ENCODE data around the gene GPS2.
A peak's percentile ranks its signal among the peaks of the same experiment; 100 is the strongest.

Gene GPS2

GRCh38 chr17:7315570-7316235, 543 bp upstream of the GPS2 start:
- no peak for DNase-seq (ENCODE audit: low read depth)
- peak overlapping the region; percentile 77 for H3K4me3 ChIP-seq (ENCODE audit: low read length)
- TF ChIP-seq CTCF (conservative IDR thresholded peaks at IDR 0.05; ENCODE audit: low read depth, low read length) = no peak

GRCh38 chr17:7313890-7314718, 1.1 kb downstream of the GPS2 start:
- peak overlapping the region; percentile 77 for H3K4me3 ChIP-seq (ENCODE audit: low read length)
- TF ChIP-seq CTCF (conservative IDR thresholded peaks at IDR 0.05; ENCODE audit: low read depth, low read length) = no peak
- DNase-seq (ENCODE audit: low read depth) = no peak

GRCh38 chr17:7313088-7313889, 1.9 kb downstream of the GPS2 start:
- no peak for DNase-seq (ENCODE audit: low read depth)
- TF ChIP-seq CTCF (conservative IDR thresholded peaks at IDR 0.05; ENCODE audit: low read depth, low read length) = peak; percentile 8
- no peak overlapping the region for H3K4me3 ChIP-seq (ENCODE audit: low read length)

GRCh38 chr17:7312432-7313087, 2.6 kb downstream of the GPS2 start:
- no peak for TF ChIP-seq CTCF (conservative IDR thresholded peaks at IDR 0.05; ENCODE audit: low read depth, low read length)
- no peak overlapping the region for H3K4me3 ChIP-seq (ENCODE audit: low read length)
- no peak for DNase-seq (ENCODE audit: low read depth)

GRCh38 chr17:7311110-7311705, 4.0 kb downstream of the GPS2 start:
- no peak for DNase-seq (ENCODE audit: low read depth)
- no peak overlapping the region for H3K4me3 ChIP-seq (ENCODE audit: low read length)
- no peak for TF ChIP-seq CTCF (conservative IDR thresholded peaks at IDR 0.05; ENCODE audit: low read depth, low read length)

- peak overlapping the region; percentile 2 for H3K4me3 ChIP-seq (ENCODE audit: low read length)
- DNase-seq (ENCODE audit: low read depth) = no peak
- no peak for TF ChIP-seq CTCF (conservative IDR thresholded peaks at IDR 0.05; ENCODE audit: low read depth, low read length)
These were observed 5.5 kb downstream of the GPS2 start for GRCh38 chr17:7309628-7310027.

All from retinal pigment epithelial cell (primary cell).